Measurements from ENCODE around the gene CARD18.

DNA sequence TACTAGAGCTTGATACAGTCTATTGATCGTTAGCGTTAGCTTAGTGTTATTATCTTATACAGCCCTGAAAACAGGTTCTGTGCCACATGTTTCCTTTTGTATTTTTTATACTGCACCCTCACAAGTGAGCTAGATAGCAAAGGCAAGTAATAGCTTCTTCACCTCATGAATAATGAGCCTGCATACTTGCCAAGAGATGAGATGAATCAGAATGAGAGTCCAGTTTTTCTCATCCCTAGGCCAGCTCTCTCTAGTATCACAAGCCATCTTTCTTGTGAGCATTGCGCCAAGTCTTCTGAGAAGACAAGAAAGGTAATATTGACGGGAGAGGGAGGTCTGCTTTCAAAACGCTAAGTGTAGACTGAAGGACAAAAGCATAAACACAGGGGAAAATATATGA lies 8.7 kb upstream of the CARD18 start:
- TF ChIP-seq, protein P1, sequence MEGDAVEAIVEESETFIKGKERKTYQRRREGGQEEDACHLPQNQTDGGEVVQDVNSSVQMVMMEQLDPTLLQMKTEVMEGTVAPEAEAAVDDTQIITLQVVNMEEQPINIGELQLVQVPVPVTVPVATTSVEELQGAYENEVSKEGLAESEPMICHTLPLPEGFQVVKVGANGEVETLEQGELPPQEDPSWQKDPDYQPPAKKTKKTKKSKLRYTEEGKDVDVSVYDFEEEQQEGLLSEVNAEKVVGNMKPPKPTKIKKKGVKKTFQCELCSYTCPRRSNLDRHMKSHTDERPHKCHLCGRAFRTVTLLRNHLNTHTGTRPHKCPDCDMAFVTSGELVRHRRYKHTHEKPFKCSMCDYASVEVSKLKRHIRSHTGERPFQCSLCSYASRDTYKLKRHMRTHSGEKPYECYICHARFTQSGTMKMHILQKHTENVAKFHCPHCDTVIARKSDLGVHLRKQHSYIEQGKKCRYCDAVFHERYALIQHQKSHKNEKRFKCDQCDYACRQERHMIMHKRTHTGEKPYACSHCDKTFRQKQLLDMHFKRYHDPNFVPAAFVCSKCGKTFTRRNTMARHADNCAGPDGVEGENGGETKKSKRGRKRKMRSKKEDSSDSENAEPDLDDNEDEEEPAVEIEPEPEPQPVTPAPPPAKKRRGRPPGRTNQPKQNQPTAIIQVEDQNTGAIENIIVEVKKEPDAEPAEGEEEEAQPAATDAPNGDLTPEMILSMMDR (IDR thresholded peaks at IDR 0.05), result no peak
- no peak for TF ChIP-seq EZH2 (IDR thresholded peaks at IDR 0.05; ENCODE audit: borderline replicate concordance, insufficient read depth, low read depth, low read length, poor library complexity, severe bottlenecking)
